Right atrium auricular region (tissue), 2 donors: Measurements from ENCODE around the gene RAI1. TPM values are rescaled to one million over a fixed set of nuclear protein-coding genes. Genes with fewer than 3 reads are reported as not detected.
A peak's percentile ranks its signal among the peaks of the same experiment; 100 is the strongest.

Source experiments
- DNase-seq: peaks from one replicate; pipeline ENCODE4 v3.0.0-alpha.2; 2019; ENCODE audit warnings: low spot score
- H3K27ac ChIP-seq, 2 donors: fragments of 200-600 bp; sonication (generic); 1 replicate in 1 of 2; 2 replicates in 1 of 2; pipeline ENCODE4 v1.5.1; 2016 to 2019
- H3K27me3 ChIP-seq, 2 donors: fragments of 200-600 bp; sonication (generic); one replicate each; pipeline versions ENCODE4 v1.5.1 to v1.6.0; 2017 to 2019
- H3K36me3 ChIP-seq: fragments of 200-600 bp; sonication (generic); one replicate; pipeline ENCODE4 v1.5.1; 2016
- H3K4me1 ChIP-seq, 2 donors: fragments of 200-600 bp; sonication (generic); one replicate each; pipeline versions ENCODE4 v1.5.1 to v1.6.0; 2017 to 2019
- H3K4me3 ChIP-seq, 2 donors: fragments of 200-600 bp; sonication (generic); 1 replicate in 1 of 2; 2 replicates in 1 of 2; pipeline ENCODE4 v1.5.1; 2017 to 2019; ENCODE audit warnings: mild to moderate bottlenecking in 1 of 2, moderate library complexity in 1 of 2
- H3K9me3 ChIP-seq, 2 donors: fragments of 200-600 bp; sonication (generic); one replicate each; pipeline ENCODE4 v1.5.1; 2019
- total RNA-seq, 2 donors: library from RNA; depleted of rRNA; stranded (reverse); fragments of >200 nt; gene quantifications; one replicate each; pipeline ENCODE4 v1.1.0, GENCODE V29; 2016
- TF ChIP-seq, protein P1 (sequence below), 2 donors: fragments of 200-600 bp; sonication (generic); IDR thresholded peaks; one replicate each; pipeline ENCODE4 v1.5.1; 2019; ENCODE audit warnings: antibody characterized with exemption in 2 of 2

The RAI1 gene
- total RNA-seq, 2 donors from 2014 or later = 23.8 to 24.9 TPM

DNA sequence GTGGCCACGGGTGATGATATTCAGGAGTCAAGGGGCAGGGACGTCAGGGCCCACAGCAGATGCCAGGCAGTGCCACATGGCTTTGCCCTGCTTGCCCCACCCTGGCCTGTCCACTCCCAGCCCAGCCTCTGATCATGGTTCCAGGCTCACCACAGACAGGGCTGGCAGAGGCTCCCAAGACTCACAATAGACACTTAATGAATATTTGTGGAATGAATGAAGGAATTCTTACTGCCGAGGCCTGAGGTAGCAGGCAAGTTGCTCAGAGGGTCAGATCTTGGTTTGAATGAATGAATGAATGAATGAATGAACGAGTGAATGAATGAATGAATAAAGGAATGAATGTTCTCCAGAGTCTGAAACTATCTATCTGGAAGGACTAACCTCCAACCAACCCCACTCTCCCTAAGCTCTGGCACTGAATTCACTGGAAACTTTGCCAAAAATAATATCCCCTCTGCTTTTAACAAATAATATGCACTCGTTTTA lies 60.9 kb downstream of the RAI1 start:
- H3K9me3 ChIP-seq = no peaks in the 10 kb centered on the region
- no peaks in the 10 kb centered on the region for H3K36me3 ChIP-seq
- TF ChIP-seq, protein P1, sequence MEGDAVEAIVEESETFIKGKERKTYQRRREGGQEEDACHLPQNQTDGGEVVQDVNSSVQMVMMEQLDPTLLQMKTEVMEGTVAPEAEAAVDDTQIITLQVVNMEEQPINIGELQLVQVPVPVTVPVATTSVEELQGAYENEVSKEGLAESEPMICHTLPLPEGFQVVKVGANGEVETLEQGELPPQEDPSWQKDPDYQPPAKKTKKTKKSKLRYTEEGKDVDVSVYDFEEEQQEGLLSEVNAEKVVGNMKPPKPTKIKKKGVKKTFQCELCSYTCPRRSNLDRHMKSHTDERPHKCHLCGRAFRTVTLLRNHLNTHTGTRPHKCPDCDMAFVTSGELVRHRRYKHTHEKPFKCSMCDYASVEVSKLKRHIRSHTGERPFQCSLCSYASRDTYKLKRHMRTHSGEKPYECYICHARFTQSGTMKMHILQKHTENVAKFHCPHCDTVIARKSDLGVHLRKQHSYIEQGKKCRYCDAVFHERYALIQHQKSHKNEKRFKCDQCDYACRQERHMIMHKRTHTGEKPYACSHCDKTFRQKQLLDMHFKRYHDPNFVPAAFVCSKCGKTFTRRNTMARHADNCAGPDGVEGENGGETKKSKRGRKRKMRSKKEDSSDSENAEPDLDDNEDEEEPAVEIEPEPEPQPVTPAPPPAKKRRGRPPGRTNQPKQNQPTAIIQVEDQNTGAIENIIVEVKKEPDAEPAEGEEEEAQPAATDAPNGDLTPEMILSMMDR (IDR thresholded peaks at IDR 0.05) = no peak
- H3K27ac ChIP-seq = peak overlapping the region in 1 of 2 donors; percentile 76
- H3K4me1 ChIP-seq = peaks cover 0 to 73% of the 10 kb centered on the region in 2 donors
- H3K4me3 ChIP-seq = no peak overlapping the region
- H3K27me3 ChIP-seq = no peaks in the 10 kb centered on the region
- no peak for DNase-seq

DNA sequence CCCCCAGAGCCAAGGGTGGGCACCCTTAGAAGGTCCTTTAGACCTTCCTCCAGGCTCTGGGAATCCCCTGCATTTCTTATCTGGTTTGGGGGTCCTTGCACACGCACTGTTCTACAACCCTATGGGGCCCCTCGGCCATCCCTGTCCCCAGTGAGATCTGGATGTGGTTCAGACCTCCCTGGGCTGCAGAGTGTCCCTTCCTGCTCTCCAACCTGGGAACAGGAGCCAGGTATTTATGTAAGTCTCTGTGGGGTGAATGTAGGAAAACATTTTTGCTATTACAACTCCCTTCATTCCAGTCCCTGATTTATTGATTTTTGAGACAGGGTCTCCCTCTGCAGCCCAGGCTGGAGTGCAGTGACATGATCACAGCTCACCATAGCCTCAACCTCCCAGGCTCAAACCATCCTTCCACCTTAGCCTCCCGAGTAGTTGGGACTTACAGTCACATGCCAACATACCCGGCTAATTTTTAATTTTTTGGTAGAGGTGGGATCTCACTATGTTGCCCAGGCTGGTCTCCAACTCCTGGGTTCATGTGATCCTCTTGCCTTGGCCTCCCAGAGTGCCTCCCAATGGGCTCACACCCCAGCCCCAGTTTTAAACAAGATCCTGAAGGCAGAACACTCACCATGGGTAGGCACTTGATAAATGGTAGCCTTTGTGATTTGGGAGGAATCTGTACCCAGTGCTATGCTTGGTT lies 61.6 kb downstream of the RAI1 start:
- Histone ChIP-seq H3K9me3 (no peaks in the 10 kb centered on the region), H3K4me1 (peaks cover 0 to 72% of the 10 kb centered on the region in 2 donors), H3K36me3 (no peaks in the 10 kb centered on the region), H3K27me3 (no peaks in the 10 kb centered on the region), H3K27ac (no peak overlapping the region), H3K4me3 (no peak overlapping the region)
- DNase-seq = no peak
- TF ChIP-seq, protein P1 (IDR thresholded peaks at IDR 0.05) = no peak

DNA sequence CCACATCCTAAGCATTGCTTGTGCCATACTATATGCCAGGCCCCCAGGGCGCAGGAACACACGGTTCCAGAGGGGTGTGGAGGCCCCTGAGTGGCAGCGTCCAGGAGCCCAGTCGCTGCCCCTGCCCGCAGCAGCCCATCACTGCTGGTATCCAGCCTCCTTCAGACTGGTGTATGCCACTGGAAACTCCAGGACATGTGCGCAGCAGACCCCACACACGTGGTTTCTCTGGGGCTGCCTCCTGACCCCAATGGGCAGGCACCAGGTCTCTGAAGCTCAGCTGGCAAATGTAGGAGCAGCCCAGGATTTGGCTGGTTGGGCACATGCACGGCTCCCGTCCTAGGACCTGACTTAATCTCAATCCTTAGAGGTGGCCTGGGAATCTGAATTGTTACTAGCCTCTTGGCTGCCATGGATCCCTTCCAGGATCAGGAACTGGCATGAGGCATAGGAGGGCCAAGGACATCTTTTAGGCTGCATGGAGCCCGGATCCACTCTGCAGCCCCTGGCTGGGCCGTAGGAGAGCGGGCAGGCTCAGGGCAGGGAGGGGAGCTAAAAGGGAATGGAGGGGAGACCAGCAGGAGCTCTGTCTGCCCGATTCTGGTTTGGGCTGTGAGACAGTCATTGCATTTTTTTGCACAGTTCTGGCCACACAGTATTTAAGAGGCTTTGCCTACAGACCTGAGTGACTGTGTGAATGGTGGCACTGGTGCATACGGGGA lies 62.3 kb downstream of the RAI1 start:
- Histone ChIP-seq H3K27me3 (no peaks in the 10 kb centered on the region), H3K27ac (no peak overlapping the region), H3K9me3 (no peaks in the 10 kb centered on the region), H3K4me3 (no peak overlapping the region), H3K36me3 (no peaks in the 10 kb centered on the region), H3K4me1 (peaks cover 0 to 66% of the 10 kb centered on the region in 2 donors)
- TF ChIP-seq, protein P1 (IDR thresholded peaks at IDR 0.05) = no peak
- DNase-seq = no peak

DNA sequence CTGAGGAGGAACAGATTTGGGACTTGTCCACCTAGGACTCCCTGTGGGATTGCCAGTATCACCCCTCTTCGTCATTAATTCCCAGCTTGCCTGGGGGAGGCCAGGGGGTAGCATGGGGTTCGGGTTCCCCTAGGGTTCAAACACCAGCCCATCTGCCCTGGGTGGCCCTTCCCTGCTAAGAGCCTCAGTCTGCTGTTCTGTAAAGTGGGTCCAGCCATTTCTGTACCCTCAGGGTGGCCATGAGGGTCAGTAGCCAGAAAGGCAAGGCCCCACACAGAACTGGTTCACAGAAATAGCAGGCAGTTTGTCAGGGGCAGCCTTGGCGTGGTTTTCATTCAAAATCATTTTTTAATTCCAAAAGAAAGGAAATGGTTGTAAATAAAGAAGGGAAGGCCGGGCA lies 62.9 kb downstream of the RAI1 start:
- H3K9me3 ChIP-seq = no peaks in the 10 kb centered on the region
- H3K4me1 ChIP-seq = peaks cover 0 to 66% of the 10 kb centered on the region in 2 donors
- DNase-seq = no peak
- H3K36me3 ChIP-seq = no peaks in the 10 kb centered on the region
- no peak overlapping the region for H3K27ac ChIP-seq
- no peaks in the 10 kb centered on the region for H3K27me3 ChIP-seq
- no peak overlapping the region for H3K4me3 ChIP-seq
- TF ChIP-seq, protein P1 (IDR thresholded peaks at IDR 0.05) = no peak

DNA sequence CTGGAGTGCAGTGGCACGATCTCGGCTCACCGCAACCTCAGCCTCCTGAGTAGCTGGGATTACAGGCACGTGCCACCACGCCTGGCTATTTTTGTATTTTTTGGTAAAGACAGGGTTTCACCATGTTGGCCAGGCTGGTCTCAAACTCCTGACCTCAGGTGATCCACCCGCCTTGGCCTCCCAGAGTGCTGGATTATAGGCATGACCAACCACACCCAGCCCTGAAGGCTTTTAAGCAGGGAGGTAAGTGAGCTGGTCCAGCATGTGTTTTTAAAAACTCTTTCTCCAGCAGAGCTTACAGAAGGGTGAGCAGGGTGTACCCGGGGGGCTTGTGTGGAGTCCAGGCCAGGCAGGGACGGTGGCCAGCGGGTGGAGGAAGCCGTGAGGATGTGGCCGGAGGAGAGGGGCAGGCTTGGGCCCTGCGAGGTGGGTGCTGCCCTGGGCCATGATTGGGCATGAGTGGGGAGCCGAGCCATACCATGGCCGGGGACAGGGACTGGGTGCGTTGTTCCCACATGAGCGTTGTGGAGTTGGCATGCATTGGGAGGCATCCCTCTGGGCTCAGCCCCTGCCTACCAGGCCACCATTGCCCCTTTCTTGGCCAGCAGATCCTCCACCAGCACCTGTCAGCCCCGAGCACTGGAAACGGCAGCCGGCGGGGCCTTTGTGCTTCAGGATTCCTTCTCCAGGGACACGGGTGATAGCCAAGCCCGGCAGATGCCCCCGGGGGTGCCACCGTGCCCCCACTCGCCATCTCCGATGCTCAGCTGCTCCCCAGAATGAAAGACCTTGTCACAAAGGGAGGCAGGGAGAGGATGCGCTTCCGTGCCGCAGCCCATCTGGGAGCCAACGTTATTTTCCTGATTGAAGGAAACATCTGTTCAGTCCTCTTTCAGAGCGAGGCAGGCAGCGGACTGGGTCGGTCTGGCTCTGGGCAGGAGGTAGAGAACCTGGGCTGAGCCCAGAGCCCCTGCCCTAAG lies 64.5 kb downstream of the RAI1 start:
- Histone ChIP-seq H3K36me3 (no peaks in the 10 kb centered on the region), H3K27ac (peak overlapping the region in 1 of 2 donors; percentile 5), H3K4me3 (no peak overlapping the region), H3K27me3 (no peaks in the 10 kb centered on the region), H3K4me1 (peaks cover 0 to 64% of the 10 kb centered on the region in 2 donors), H3K9me3 (no peaks in the 10 kb centered on the region)
- DNase-seq = no peak
- TF ChIP-seq, protein P1 (IDR thresholded peaks at IDR 0.05) = no peak
